HG02870 (cell line): ENCODE data around the gene SLC7A11.
A peak's percentile ranks its signal among the peaks of the same experiment; 100 is the strongest.
"Not testable (repeated sequence)": the region's sequence is repeated elsewhere in the genome, so short reads cannot be mapped to it uniquely, and the experiment has no call there.

Experiments used
- ATAC-seq: cut with Tn5 transposase; IDR thresholded peaks from one replicate; pipeline ENCODE4 v1.9.1; 2021; ENCODE audit warnings: mild to moderate bottlenecking, moderate library complexity; ENCODE audit not compliant: unreplicated experiment

Gene SLC7A11

GRCh38 chr4:138243369-138243768 lies 1.2 kb upstream of the SLC7A11 start:
- ATAC-seq = no peak

- ATAC-seq = no peak
Measured at GRCh38 chr4:138242834-138243156, 646 bp upstream of the SLC7A11 start.

GRCh38 chr4:138241281-138242075 lies 671 bp downstream of the SLC7A11 start:
- ATAC-seq = peak; percentile 1

- ATAC-seq = no peak
Measured at GRCh38 chr4:138239491-138239890, 2.7 kb downstream of the SLC7A11 start.

GRCh38 chr4:138238521-138239292 lies 3.4 kb downstream of the SLC7A11 start:
- ATAC-seq = no peak

- not testable (repeated sequence) for ATAC-seq
Measured at GRCh38 chr4:138237132-138237531, 5.0 kb downstream of the SLC7A11 start.

- ATAC-seq = peak; percentile 15
Measured at GRCh38 chr4:138236037-138236436, 6.1 kb downstream of the SLC7A11 start.

GRCh38 chr4:138235419-138235952 lies 6.7 kb downstream of the SLC7A11 start:
- peak; percentile 62 for ATAC-seq

GRCh38 chr4:138234248-138234647 lies 7.9 kb downstream of the SLC7A11 start:
- no peak for ATAC-seq

- ATAC-seq = no peak
Measured at GRCh38 chr4:138233313-138234034, 8.7 kb downstream of the SLC7A11 start.

GRCh38 chr4:138232364-138232763 lies 9.8 kb downstream of the SLC7A11 start:
- no peak for ATAC-seq

GRCh38 chr4:138230048-138230447 lies 12.1 kb downstream of the SLC7A11 start:
- ATAC-seq = no peak

- ATAC-seq = no peak
Measured at GRCh38 chr4:138229160-138229559, 13.0 kb downstream of the SLC7A11 start.

- ATAC-seq = no peak
Measured at GRCh38 chr4:138226351-138226750, 15.8 kb downstream of the SLC7A11 start.

- no peak for ATAC-seq
Measured at GRCh38 chr4:138225477-138225876, 16.7 kb downstream of the SLC7A11 start.

GRCh38 chr4:138224614-138225013 lies 17.5 kb downstream of the SLC7A11 start:
- ATAC-seq = no peak

- ATAC-seq = peak; percentile 69
Measured at GRCh38 chr4:138223231-138223910, 18.8 kb downstream of the SLC7A11 start.

GRCh38 chr4:138222046-138222445 lies 20.1 kb downstream of the SLC7A11 start:
- ATAC-seq = no peak

GRCh38 chr4:138218976-138219375 lies 23.2 kb downstream of the SLC7A11 start:
- ATAC-seq = no peak

GRCh38 chr4:138217567-138217966 lies 24.6 kb downstream of the SLC7A11 start:
- no peak for ATAC-seq
